ENCODE data around the gene NPY4R. TPM values are rescaled to one million over a fixed set of nuclear protein-coding genes. Genes with fewer than 3 reads are reported as not detected.
"Not testable (repeated sequence)": the region's sequence is repeated elsewhere in the genome, so short reads cannot be mapped to it uniquely, and the experiment has no call there.

Gene NPY4R
- total RNA-seq, 1 experiment from 2014 or later, result 0.23 TPM

DNA sequence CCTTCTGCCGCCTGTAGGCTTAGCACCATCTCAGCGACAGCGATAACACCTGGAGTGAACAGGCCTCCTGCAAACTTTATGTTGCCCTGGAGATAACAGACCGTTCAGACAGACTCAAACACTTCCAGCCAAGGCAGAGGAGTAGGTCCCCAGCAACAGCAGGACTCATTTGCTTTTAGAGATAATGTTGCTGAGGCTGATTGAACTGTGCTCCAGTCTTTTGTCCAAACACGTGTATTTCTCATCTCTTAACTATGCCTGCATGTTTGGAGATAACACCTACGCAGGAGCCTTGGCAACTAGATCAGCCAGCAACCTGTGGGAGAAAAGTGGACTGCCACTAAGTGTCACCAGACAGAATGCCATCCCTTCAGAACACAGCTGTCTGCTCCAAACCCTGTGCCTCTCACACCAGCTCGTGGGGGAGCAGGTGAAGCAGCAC is 23.9 kb downstream of the NPY4R start:
- POLR2A ChIA-PET; H3K27me3 Mint-ChIP-seq (ENCODE audit: insufficient read depth, unreplicated experiment); H3K36me3 ChIP-seq (ENCODE audit: control insufficient read depth, insufficient read depth, low read length); H3K4me3 ChIP-seq (ENCODE audit: low read depth, low read length); H3K4me1 ChIP-seq; H3K27me3 ChIP-seq (replicated peaks; ENCODE audit: control insufficient read depth, insufficient read depth, low read length); intact Hi-C loops (cut with micrococcal nuclease; ENCODE audit: unreplicated experiment); BruUV-seq (replicated peaks); H3K9me3 ChIP-seq; H3K36me3 Mint-ChIP-seq (ENCODE audit: insufficient read depth, unreplicated experiment); H3K9me3 Mint-ChIP-seq (ENCODE audit: unreplicated experiment); H3K4me3 Mint-ChIP-seq (ENCODE audit: unreplicated experiment); CTCF ChIA-PET; H3K4me1 Mint-ChIP-seq (ENCODE audit: low read depth, unreplicated experiment): not testable (repeated sequence)
- peak overlapping the region; percentile 75 for H3K27ac Mint-ChIP-seq (ENCODE audit: unreplicated experiment)
- peak; percentile 73 for DNase-seq
- TF ChIP-seq, protein P1, sequence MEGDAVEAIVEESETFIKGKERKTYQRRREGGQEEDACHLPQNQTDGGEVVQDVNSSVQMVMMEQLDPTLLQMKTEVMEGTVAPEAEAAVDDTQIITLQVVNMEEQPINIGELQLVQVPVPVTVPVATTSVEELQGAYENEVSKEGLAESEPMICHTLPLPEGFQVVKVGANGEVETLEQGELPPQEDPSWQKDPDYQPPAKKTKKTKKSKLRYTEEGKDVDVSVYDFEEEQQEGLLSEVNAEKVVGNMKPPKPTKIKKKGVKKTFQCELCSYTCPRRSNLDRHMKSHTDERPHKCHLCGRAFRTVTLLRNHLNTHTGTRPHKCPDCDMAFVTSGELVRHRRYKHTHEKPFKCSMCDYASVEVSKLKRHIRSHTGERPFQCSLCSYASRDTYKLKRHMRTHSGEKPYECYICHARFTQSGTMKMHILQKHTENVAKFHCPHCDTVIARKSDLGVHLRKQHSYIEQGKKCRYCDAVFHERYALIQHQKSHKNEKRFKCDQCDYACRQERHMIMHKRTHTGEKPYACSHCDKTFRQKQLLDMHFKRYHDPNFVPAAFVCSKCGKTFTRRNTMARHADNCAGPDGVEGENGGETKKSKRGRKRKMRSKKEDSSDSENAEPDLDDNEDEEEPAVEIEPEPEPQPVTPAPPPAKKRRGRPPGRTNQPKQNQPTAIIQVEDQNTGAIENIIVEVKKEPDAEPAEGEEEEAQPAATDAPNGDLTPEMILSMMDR (IDR thresholded peaks at IDR 0.05; ENCODE audit: insufficient read depth in 1 of 2, low read depth in 1 of 2, low read length in 1 of 2, severe bottlenecking in 1 of 2, unreplicated experiment in 1 of 2), result peak in 1 of 2 experiments; percentile 1

DNA sequence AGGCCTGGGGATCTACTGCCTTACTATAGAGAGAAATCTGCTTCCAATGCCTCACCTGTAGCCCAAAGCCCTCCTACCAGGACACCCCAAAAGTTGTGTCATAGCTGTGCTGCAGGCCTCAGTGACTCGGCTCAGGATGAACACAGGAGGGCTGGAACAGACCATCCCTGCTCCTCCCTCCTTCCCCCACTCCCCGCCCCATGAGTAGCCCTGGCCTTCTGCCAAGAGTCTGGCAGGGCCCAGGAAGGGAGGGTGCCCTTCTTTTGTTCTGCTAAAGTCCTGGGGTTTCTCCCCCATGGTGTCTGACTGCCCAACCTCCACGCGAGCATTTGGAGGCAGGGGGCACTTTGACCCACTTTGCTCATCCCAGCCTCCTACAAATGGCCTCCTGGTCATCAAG is 24.8 kb downstream of the NPY4R start:
- H3K27me3 ChIP-seq (replicated peaks; ENCODE audit: control insufficient read depth, insufficient read depth, low read length); H3K27me3 Mint-ChIP-seq (ENCODE audit: insufficient read depth, unreplicated experiment); H3K9me3 ChIP-seq; H3K4me3 Mint-ChIP-seq (ENCODE audit: unreplicated experiment); H3K9me3 Mint-ChIP-seq (ENCODE audit: unreplicated experiment); CTCF ChIA-PET; H3K4me1 ChIP-seq; intact Hi-C loops (cut with micrococcal nuclease; ENCODE audit: unreplicated experiment); H3K27ac Mint-ChIP-seq (ENCODE audit: unreplicated experiment); H3K4me3 ChIP-seq (ENCODE audit: low read depth, low read length); H3K4me1 Mint-ChIP-seq (ENCODE audit: low read depth, unreplicated experiment); H3K36me3 ChIP-seq (ENCODE audit: control insufficient read depth, insufficient read depth, low read length); POLR2A ChIA-PET; DNase-seq; H3K36me3 Mint-ChIP-seq (ENCODE audit: insufficient read depth, unreplicated experiment); BruUV-seq (replicated peaks): not testable (repeated sequence)

DNA sequence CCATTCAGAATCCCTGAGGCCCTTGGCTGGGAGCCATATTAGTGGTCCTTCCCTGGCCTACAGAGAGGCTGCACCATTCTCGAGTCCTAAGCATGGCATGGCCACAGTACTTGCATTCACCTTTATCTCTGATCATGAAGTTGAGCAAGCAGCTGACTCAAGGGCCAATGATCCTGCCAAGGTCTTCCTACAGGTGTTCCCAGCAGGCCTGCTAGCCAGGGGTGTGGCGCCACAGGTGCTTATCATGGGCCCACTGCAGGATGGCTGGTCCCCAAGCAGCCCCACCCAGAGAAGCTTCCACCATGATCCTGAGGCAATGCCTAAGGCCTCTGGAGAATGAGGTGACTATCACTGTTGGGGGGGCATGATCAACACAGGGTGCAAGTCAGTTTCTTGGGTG is 42.2 kb downstream of the NPY4R start:
- H3K4me1 Mint-ChIP-seq (ENCODE audit: low read depth, unreplicated experiment); H3K27ac Mint-ChIP-seq (ENCODE audit: unreplicated experiment); H3K9me3 Mint-ChIP-seq (ENCODE audit: unreplicated experiment); H3K27me3 Mint-ChIP-seq (ENCODE audit: insufficient read depth, unreplicated experiment); intact Hi-C loops (cut with micrococcal nuclease; ENCODE audit: unreplicated experiment); H3K4me3 ChIP-seq (ENCODE audit: low read depth, low read length); H3K36me3 ChIP-seq (ENCODE audit: control insufficient read depth, insufficient read depth, low read length); H3K36me3 Mint-ChIP-seq (ENCODE audit: insufficient read depth, unreplicated experiment); DNase-seq; H3K9me3 ChIP-seq; BruUV-seq (replicated peaks); CTCF ChIA-PET; H3K27me3 ChIP-seq (replicated peaks; ENCODE audit: control insufficient read depth, insufficient read depth, low read length); POLR2A ChIA-PET; H3K4me3 Mint-ChIP-seq (ENCODE audit: unreplicated experiment); H3K4me1 ChIP-seq: not testable (repeated sequence)

DNA sequence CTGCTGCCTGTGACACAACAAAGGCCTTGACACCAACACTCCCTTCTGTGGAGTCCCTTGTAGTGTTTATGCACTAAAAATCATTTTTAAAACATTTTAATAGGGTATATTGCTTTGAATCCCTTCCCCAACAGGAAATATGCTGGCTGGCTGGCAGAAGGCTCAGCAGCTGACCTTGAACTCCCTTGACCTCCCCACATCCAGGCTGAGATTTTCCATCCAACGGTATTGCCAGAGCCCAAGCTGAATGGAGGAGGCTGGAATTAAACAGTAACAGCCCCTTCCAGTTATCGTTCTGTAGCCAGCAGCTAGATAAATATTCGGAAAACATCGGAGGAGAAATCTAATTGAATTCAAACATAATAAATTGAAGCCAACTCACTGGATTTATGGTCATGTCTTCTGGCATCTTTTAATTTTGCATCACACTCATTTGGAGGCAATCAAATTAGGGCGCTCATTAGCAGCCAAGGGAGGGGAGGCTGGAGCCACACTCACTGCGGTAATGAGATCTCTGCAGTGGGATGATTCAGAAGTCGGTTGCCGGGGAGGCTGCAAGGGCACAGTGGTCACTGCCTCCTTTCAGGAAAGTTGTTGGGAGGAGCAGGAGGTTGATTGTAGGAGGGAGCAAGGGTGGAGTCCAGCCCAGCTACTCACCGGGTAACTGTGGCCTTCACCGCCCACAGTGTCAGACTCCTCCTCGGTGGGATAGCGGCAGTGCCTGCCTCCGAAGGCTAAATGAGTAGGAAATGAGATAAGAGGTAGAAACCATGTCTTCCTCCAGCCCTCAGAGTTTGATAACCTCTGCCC is 46.0 kb downstream of the NPY4R start:
- H3K4me1 Mint-ChIP-seq (ENCODE audit: low read depth, unreplicated experiment); H3K27me3 ChIP-seq (replicated peaks; ENCODE audit: control insufficient read depth, insufficient read depth, low read length); intact Hi-C loops (cut with micrococcal nuclease; ENCODE audit: unreplicated experiment); BruUV-seq (replicated peaks); POLR2A ChIA-PET; H3K36me3 Mint-ChIP-seq (ENCODE audit: insufficient read depth, unreplicated experiment); H3K4me1 ChIP-seq; DNase-seq; H3K9me3 Mint-ChIP-seq (ENCODE audit: unreplicated experiment); H3K9me3 ChIP-seq; H3K36me3 ChIP-seq (ENCODE audit: control insufficient read depth, insufficient read depth, low read length); H3K4me3 ChIP-seq (ENCODE audit: low read depth, low read length); CTCF ChIA-PET; H3K4me3 Mint-ChIP-seq (ENCODE audit: unreplicated experiment); H3K27ac Mint-ChIP-seq (ENCODE audit: unreplicated experiment); H3K27me3 Mint-ChIP-seq (ENCODE audit: insufficient read depth, unreplicated experiment): not testable (repeated sequence)

DNA sequence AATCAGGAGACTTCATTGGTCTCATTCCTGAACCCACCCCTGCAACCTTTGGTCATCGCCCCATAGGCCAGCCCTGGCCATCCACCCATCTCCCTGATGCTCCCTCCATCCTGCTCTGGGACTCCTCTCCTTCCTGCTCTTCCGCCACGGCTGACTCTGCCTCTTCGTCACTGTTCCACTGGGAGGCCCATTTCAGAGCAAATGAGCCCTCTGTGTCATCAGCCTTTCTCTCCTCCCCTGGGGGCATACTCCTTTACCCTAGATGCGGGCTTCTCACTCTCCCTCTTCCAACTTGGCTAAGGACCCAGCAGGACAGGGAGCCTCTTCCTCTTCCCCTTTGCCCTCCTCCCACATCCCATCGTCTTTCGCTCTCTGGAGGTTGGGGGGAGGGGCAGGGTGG is 47.5 kb downstream of the NPY4R start:
- intact Hi-C loops (cut with micrococcal nuclease; ENCODE audit: unreplicated experiment); H3K4me3 Mint-ChIP-seq (ENCODE audit: unreplicated experiment); H3K4me1 ChIP-seq; CTCF ChIA-PET; H3K36me3 ChIP-seq (ENCODE audit: control insufficient read depth, insufficient read depth, low read length); H3K4me1 Mint-ChIP-seq (ENCODE audit: low read depth, unreplicated experiment); H3K36me3 Mint-ChIP-seq (ENCODE audit: insufficient read depth, unreplicated experiment); POLR2A ChIA-PET; H3K4me3 ChIP-seq (ENCODE audit: low read depth, low read length); H3K27me3 ChIP-seq (replicated peaks; ENCODE audit: control insufficient read depth, insufficient read depth, low read length); H3K27ac Mint-ChIP-seq (ENCODE audit: unreplicated experiment); BruUV-seq (replicated peaks); DNase-seq; H3K9me3 ChIP-seq; H3K27me3 Mint-ChIP-seq (ENCODE audit: insufficient read depth, unreplicated experiment); H3K9me3 Mint-ChIP-seq (ENCODE audit: unreplicated experiment): not testable (repeated sequence)

DNA sequence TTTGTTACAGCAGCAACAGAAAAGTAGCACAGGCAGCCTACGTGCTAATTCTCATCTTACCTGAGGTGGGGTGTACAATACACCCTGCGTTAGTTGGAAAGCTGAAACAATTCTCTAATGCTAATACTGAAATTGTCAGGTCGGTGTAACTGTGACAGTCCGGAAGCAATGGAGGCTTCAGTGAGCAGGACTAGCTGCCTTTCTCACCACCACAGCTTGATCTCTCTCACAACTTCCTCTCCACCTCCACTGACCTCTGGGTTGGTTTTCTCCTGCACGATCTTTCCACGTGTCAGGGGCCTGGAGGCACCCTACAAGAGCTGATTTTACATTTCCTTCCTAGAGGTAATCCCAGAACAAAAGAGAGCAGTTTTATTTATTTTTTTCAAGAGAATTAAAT is 50.5 kb downstream of the NPY4R start:
- not testable (repeated sequence) for BruUV-seq (replicated peaks); H3K4me1 ChIP-seq

More for the DNA sequence above, 50.5 kb downstream of the NPY4R start:
- H3K27me3 ChIP-seq (replicated peaks; ENCODE audit: control insufficient read depth, insufficient read depth, low read length); H3K4me3 ChIP-seq (ENCODE audit: low read depth, low read length); H3K9me3 ChIP-seq; H3K9me3 Mint-ChIP-seq (ENCODE audit: unreplicated experiment); H3K4me1 Mint-ChIP-seq (ENCODE audit: low read depth, unreplicated experiment); DNase-seq; H3K36me3 ChIP-seq (ENCODE audit: control insufficient read depth, insufficient read depth, low read length); CTCF ChIA-PET; H3K27ac Mint-ChIP-seq (ENCODE audit: unreplicated experiment); POLR2A ChIA-PET; H3K27me3 Mint-ChIP-seq (ENCODE audit: insufficient read depth, unreplicated experiment); intact Hi-C loops (cut with micrococcal nuclease; ENCODE audit: unreplicated experiment); H3K36me3 Mint-ChIP-seq (ENCODE audit: insufficient read depth, unreplicated experiment); H3K4me3 Mint-ChIP-seq (ENCODE audit: unreplicated experiment): not testable (repeated sequence)

Data from Caco-2 (cell line).